Karpas-422 (cell line): ENCODE measurements around the gene SARNP. TPM values are rescaled to one million over a fixed set of nuclear protein-coding genes. Genes with fewer than 3 reads are reported as not detected.

Experiments used
- small RNA-seq: library from RNA; depleted of rRNA; stranded (forward); fragments of <200 nt; gene quantifications from one replicate; pipeline ENCODE3, GENCODE V24; 2014
- total RNA-seq: library from RNA; depleted of rRNA; stranded (reverse); fragments of >200 nt; shearing (Covaris generic); gene quantifications from 2 replicates; pipeline ENCODE4 v1.2.3, GENCODE V29; 2014; ENCODE audit warnings: low replicate concordance; rRNA removed

SARNP gene
- total RNA-seq, 1 experiment from 2014 or later, result 64.9 TPM

Small RNA genes lying within 50 kb of the gene (small RNA-seq; reads per million reads assigned to genes)
- gene AC009779.1 (not detected), gene RF00017 (not detected)

Other genes starting within 250 kb of the SARNP start
- not detected in 2 replicates for gene OR2AP1, start 245.3 kb downstream of the SARNP start, total RNA-seq
- gene OR10P1, start 180.8 kb downstream of the SARNP start, total RNA-seq, result not detected in 2 replicates
- 0.78 and 2.6 TPM in 2 replicates for gene ITGA7, start 109.8 kb downstream of the SARNP start, total RNA-seq
- gene BLOC1S1, start 101.7 kb downstream of the SARNP start, total RNA-seq, result 83.4 and 191 TPM in 2 replicates
- 12.4 and 12.8 TPM in 2 replicates for gene RDH5, start 97.3 kb downstream of the SARNP start, total RNA-seq
- gene CD63, start 88.7 kb downstream of the SARNP start, total RNA-seq, result 150 and 266 TPM in 2 replicates
- 2.9 and 7.8 TPM in 2 replicates for gene GDF11, start 74.6 kb downstream of the SARNP start, total RNA-seq
- gene ORMDL2, start 317 bp upstream of the SARNP start, total RNA-seq, result 32.6 and 37.4 TPM in 2 replicates
- gene DNAJC14, start 11.9 kb upstream of the SARNP start, total RNA-seq, result 28.6 and 36.9 TPM in 2 replicates
- 0.11 TPM in 1 of 2 replicates, not detected in the other for gene MMP19, start 25.2 kb upstream of the SARNP start, total RNA-seq
- gene PYM1, start 110.2 kb upstream of the SARNP start, total RNA-seq, result 58.9 and 63.8 TPM in 2 replicates
- 70.4 and 88.5 TPM in 2 replicates for gene DGKA, start 113.4 kb upstream of the SARNP start, total RNA-seq
- gene PMEL, start 148.3 kb upstream of the SARNP start, total RNA-seq, result 8.8 and 9.7 TPM in 2 replicates
- 35.3 and 49.9 TPM in 2 replicates for gene CDK2, start 149.1 kb upstream of the SARNP start, total RNA-seq
- gene RAB5B, start 156.4 kb upstream of the SARNP start, total RNA-seq, result 43.8 and 62.4 TPM in 2 replicates
- gene SUOX, start 179.6 kb upstream of the SARNP start, total RNA-seq, result 3.1 and 11.0 TPM in 2 replicates
- 1.0 and 7.4 TPM in 2 replicates for gene IKZF4, start 203.3 kb upstream of the SARNP start, total RNA-seq
- 417 and 1,471 TPM in 2 replicates for gene RPS26, start 224.2 kb upstream of the SARNP start, total RNA-seq